CD1c-positive myeloid dendritic cell (primary cell): Measurements from ENCODE around the gene MICALL2.

ENCODE experiments used
- DNase-seq: peaks from one replicate; pipeline ENCODE4 v3.0.0-alpha.2; 2016; ENCODE audit errors: extremely low spot score

Gene MICALL2

DNA sequence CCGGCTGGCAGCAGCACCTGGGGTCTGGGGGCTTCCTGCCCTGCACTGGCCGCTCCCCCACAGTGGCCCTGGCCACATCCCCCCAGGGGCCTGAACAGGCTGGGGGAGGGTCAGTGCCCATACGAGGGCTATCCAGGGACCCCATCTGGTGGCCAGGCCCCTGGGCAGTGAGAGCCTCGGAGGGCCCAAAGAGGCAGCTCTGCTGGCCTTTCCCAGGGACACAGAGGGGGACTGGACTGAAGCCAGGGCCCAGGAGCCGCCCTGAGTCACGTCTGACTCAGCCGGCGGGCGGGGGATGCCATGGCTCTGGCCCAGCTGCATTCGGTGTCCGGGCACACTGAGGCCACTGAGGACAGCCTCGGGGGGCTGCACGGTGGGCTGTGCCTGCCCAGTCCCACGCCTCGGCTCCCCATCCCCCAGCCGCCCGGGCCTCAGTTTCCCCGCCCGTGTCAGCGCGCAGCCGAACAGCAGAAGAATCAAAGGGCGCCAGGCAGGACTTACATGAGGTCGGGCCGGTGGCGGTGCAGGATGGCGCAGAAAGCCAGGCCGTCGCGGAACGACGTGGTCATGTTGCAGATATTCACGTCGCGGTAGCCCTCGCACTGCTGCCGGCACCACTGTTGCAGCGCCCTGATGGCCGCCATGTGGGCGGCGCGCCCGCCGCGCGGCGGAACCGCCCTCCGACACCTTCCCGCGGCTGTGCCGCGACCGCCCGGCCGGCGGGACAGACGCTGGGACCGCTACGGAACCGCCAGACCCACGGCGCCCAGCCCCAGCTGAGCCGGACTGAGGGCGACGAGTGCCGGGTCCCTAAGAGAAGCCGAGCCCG, at the start of gene MICALL2:
TSS of gene MICALL2 (minus strand) at position 788 of the 829 bp plus-strand sequence. CDS start at position 644, 144 bp downstream.
- peak; percentile 76 for DNase-seq

DNA sequence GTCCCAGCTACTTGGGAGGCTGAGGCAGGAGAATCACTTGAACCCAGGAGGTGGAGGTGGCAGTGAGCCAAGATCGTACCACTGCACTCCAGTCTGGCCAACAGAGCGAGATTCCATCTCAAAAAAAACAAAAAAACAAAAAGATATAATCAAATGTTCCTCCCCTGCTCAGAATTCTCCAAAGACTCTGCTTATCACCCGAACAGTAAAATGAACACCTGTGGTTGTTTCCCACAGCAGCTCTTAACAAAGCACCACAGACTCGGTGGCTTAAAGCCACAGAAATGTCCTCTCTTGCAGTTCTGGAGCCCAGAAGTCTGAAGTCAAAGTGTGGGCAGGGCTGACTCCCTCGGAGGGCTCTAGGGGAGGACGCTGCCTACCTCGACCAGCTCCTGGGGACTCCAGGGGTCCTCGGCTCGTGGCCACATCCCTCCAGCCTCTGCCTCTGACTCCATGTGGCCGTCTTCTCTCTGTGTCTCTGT, 49.0 kb upstream of the MICALL2 start:
- DNase-seq = no peak

DNA sequence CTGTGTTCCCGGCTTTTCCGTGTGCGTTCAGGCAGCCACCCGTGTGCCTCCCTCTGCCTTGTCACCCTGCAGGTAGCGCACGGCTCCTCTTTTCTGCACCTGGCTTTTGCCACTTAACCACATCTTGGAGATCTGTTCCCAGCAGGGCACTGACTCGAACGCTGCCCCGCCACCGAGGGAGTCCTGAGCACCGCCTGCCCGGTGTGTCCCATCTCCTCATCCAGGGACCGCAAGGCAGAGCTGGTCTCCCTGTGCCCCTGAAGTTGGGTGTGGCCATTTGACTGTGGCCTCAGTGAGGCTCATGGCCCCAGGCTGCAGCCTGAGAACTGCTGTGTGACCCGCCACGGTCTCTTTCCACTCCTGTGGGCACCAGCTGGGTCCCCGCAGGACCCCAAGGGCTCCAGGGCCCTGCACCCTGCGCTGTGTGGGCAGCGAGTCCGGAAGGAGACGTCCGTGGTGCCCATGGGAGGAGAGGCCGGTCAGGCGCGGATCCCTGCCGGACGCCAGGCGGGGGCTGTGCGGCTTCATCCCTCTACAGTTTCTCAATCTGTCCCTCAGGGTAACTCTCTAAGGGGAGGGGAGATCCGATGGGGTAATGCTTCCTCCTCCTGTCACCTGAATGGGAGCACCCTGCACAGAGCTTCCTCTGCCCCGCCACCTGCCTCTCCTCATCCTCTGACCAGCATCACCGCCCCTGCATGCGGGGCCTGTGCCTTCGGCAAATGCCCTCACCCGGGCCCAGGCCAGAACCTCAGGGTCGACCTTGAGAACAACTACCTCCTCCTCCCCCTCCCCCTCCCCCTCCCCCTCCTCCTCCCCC, 46.7 kb upstream of the MICALL2 start:
- DNase-seq = peak; percentile 22

DNA sequence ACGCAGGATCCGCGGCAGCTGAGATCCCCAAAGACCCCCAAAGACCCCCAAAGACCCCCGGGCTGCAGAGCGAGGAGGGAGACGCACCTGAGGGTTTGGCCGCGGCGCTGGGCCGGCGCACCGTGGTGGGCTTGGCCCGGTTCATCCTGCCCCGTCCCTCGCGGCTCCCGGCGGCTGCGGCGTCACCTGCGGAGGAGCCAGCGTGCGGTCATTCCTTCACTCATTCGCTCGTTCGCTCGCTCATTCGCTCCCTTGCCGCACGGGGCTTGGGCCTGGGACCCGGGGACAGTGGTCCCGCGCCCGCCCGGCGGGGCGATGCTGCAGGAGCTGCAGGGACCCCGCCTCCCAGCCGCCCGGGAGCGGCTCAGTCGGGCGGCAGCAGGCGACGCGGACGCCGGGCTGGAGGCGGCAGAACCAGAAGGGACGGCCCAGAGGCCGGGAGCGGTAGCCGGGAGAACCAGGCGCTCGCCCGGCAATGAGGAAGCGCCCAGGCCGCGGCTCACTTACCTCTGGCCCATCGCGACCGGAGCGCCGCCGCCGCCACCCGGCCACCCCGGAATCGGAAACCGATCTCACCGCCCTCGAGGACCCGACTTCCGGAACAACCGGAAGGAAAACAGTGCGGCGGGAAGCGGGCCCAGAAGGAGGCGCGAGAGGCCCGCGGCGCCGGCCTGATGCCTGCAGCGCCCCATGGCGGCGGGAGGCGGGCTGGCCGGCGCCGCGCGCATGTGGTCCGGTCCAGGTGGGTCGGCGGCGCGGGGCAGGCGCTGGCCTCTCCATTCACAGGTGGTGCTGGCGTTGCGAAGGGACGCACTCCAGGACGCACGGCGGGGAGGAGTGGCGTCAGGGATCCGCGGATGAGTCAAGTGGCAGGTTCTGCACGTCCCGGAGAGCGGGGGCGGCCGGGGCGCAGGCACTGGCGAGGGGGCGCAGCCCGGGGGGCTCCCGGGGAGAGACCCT, 44.8 kb upstream of the MICALL2 start, which contains the start of gene INTS1:
TSS of gene INTS1 (minus strand) at position 574 of the 960 bp plus-strand sequence. CDS start at position 145, 429 bp downstream.
- peak; percentile 96 for DNase-seq

GRCh38 chr7:1503390-1503789, 44.1 kb upstream of the MICALL2 start:
- no peak for DNase-seq

DNA sequence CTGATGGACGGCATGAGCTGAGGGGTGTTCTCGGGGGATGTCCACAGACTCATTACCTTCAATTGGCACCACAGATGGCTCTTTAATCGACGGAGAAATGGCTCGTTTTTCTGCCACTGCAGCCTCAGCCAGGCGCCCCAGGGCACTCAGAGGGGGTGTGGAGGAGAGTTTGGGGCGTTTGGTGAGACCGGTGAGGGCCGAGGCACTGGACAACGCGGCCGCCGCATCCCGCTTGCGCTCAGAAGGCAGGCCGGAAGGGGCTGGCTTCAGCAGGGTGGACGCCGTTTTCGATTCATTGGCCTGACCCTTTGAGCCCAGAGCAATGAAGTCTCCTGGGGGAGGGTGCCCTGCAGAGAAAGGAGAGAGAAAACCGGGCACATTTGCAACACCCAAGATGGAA, 43.6 kb upstream of the MICALL2 start:
- DNase-seq = no peak

- no peak for DNase-seq
Observed at GRCh38 chr7:1501487-1502270, 42.4 kb upstream of the MICALL2 start.

DNA sequence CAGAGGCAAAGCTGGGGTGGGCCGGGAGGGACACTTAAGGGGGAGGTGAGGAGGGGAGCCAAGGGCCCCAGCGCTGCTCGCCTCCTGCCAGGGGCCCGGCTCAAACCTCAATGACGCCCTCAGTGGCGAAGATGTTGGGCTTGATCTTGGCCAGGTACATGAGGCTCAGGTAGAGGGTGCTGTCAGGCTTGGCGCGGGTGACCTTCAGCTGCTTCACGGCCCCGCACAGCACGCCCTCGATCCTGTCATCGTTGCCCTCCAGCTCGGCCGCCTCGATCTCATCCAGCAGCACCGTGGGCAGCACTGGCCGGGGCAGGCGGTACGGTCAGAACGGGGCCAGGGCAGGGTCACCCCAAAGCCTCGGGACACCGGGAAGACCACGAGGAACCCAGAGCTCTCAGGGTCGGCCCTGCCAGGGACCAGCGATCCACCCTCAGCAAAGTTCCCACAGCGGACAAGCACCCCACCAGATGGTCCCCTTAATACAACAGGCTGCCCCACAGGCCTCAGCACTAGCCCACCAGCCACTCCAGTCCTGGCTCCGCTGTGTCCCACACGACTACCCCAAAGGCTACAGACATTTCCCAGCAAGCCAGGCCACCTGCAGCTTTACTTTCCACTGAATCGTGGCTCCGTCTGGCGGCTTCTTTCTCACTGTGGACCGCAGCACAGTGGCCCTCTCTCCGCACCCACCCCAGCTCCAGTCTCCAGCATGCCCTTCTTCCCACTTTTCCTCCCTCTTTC, 41.0 kb upstream of the MICALL2 start:
- no peak for DNase-seq

DNA sequence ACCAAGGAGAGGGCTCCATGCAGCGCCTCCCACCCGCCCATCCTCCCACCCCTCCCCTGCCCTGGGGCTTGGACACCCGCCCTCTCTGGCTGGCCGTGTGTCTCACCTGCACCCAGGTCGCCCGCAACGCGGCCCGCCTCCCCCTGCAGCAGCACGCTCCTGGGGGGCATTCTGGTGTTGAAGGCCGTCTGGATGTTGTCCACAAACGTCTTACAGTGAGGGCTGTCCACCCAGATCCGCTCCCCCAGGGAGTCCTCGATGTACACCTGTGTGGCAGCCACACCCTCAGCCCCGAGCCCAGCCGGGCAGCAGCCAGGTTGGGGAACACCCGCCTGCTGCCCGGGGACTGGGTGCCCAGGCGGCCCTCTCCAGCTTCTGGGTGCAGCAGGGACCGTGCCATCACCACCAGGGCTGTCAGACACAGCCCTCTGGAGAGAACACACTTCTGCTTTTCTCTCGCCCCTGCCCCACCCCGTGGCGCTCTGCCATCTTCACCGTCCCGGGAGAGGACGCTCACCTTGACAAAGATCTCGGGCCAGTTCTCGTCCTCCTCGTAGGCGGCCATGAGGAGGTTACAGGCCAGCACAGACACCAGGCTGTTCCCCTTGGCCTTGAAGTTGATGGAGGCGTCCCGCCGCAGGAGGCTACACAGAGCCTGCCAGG, 40.2 kb upstream of the MICALL2 start:
- DNase-seq = no peak

DNA sequence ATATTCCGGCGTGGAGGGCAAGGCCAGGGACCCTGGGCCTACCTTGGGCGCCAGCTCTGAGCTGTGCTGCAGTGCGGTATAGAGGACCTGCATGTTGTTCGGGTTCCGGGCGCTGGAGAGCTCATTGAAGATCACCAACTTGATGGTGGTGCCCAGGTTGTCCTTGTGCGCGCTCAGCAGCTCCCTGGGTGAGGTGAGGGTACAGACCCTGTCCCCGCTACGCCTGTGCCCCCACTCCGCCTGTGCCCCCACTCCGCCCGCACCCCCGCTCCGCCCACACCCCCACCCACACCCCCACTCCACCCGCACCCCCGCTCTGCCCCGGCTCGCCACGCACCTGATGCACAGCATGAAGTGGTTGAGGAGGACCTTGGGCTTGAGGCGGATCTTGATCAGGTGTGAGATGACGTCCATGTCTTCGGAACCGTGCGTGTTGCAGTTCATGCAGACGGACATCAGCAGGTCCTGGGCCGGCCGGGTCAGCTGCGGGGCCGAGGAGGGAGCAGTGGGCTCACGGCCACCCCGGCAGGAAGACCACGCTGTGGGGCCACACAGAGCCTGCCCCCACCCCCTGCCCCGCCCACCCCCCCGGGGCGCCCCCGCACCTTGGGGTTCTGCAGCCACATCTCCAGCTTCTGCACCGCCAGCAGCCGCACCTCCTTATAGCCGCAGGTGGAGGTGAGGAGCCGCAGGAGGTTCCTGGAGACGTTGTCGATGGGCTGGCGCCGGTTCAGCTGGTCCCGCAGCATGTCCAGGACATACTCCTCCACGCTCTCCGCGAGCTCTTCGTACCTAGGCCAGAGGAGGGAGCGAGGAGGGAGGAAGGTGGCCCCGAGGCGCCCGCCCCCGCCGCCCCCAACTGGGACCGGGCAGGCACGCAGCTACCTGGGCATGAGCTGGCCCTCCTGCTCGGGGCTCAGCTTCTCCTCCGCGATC, 39.4 kb upstream of the MICALL2 start:
- no peak for DNase-seq

DNA sequence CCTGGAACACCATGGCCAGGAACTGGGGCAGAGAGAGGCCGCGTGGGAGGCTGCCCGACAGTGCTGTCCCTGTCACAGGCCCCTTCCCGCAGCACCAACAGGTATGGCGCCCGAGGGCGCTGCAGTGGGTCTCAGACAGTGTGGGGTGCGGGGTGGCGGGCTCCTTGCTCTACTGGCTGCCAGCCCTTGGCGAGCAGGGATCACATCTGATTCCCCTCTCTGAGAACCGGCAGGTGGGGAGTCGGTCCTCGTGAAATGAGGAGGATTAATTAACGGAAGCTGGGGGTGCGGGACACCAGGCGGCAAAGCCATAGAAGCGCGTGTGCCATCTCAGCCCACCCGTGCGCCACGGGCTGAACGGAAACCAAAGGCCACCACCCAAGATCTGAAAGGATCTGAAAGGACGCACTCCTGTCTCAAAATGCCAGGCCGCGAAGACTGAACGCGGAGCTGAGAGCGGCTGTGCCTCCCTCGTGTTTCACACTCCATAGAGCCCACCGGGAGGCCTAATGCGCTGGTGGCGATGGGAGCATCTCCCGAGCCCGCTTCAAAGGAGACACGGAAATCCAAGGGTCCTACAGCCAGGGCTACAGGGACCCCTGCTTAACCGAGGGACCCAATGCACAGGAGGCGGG, 38.1 kb upstream of the MICALL2 start:
- DNase-seq = no peak

DNA sequence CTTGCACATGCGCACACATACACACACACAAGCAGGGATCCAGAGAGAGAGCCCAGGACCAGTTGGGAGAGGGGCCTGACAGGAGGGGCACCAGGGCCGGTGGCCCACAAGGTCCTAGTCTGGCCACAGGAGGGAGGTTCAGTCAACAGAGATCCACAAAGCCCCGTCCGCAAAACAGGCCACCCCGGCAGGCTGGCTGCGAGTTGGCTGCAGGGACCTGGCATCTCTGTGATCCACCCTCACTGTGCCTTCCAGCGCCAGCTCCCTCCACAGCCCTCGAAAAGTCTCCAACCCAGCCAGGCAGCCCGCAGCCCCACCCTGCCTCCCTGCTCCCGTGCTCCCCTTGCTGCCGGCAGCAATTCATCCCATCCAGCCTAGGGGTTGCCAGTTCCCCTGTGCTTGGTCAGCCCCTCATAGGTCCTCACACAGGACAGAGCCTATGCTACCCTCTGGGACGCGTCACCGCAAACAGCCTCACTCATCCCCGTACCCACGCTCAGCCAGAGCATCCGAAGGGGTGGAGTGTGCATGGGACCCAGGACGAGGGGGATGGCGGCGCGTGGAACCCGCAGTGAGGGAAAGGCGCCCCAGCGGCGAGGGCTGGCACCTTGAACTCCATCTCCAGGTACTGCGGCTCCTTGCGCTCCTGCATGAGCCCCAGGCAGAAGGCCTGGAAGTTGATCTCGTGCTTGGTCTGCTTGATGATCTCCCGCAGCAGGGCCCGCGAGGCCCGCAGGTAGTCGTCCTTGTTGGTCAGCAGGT, 37.4 kb upstream of the MICALL2 start:
- no peak for DNase-seq

- no peak for DNase-seq
Observed at GRCh38 chr7:1495564-1496242, 36.4 kb upstream of the MICALL2 start.

GRCh38 chr7:1494866-1495563, 35.7 kb upstream of the MICALL2 start:
- no peak for DNase-seq

- DNase-seq = no peak
Observed at GRCh38 chr7:1494447-1494846, 35.2 kb upstream of the MICALL2 start.

DNA sequence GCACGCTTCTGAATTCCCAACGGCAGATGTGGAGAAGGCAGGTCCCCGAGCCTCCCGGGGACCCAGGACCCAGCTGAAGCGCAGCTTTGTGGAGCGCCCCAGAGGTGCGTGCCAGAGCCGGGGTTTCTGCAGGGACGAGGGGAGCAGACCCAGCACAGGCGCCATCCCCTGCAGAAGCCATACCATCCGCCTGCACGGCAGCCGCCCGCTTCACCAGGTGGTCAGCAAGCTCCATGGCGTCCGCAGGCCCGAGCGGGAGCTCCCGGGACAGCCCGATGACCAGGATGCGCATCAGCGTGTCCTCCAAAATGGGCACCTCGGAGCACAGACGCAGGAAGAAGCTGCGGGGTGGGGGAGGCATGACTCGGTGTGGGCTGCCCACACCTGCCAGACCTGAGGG, 34.3 kb upstream of the MICALL2 start:
- no peak for DNase-seq
